Mucosa of stomach (tissue), 1 donor: ENCODE measurements around the gene FBXO24.

Experiments used
- H3K27me3 ChIP-seq: one replicate; pipeline ENCODE4 v1.7.0; 2013; ENCODE audit warnings: mild to moderate bottlenecking, low read length; ENCODE audit not compliant: control insufficient read depth, insufficient read depth
- H3K36me3 ChIP-seq: one replicate; pipeline ENCODE4 v1.7.0; 2013; ENCODE audit warnings: low read length; ENCODE audit not compliant: control insufficient read depth, insufficient read depth
- H3K4me1 ChIP-seq: one replicate; pipeline ENCODE4 v1.7.0; 2013; ENCODE audit warnings: mild to moderate bottlenecking, low read length; ENCODE audit not compliant: control insufficient read depth, insufficient read depth
- H3K4me3 ChIP-seq: one replicate; pipeline ENCODE4 v1.7.0; 2013; ENCODE audit warnings: low read length
- H3K9ac ChIP-seq: one replicate; pipeline ENCODE4 v1.7.0; 2013; ENCODE audit warnings: mild to moderate bottlenecking, low read length, moderate library complexity
- H3K9me3 ChIP-seq: one replicate; pipeline ENCODE4 v1.7.0; 2013; ENCODE audit warnings: mild to moderate bottlenecking, low read length, moderate library complexity; ENCODE audit not compliant: control insufficient read depth
- donor health status: Pancreatic carcinoma.

FBXO24 gene

DNA sequence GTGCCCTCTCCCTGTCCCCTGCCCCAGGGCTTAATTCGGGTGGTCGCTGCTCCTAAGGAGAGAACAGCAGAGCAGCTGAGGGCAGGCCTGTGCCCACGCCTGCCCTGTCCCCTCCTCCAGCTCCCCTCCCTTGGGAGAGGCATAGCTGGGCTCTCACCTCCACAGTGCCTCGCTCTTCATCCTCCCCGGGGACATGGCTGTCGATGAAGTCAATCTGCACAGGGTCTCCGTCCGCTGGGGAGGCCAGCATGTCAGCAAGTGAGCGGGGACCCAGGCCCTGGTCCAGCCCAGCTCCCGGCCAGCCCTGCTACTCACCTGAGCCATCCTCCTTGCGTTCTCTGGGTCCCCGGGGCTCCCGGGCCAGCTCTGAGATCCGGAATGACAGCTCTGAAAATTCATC is 8.6 kb upstream of the FBXO24 start:
- Histone ChIP-seq H3K9ac (no peak overlapping the region), H3K36me3 (peaks cover 37% of the 10 kb centered on the region), H3K4me3 (no peak overlapping the region), H3K4me1 (peaks cover 8% of the 10 kb centered on the region), H3K27me3 (no peaks in the 10 kb centered on the region), H3K9me3 (no peaks in the 10 kb centered on the region)

DNA sequence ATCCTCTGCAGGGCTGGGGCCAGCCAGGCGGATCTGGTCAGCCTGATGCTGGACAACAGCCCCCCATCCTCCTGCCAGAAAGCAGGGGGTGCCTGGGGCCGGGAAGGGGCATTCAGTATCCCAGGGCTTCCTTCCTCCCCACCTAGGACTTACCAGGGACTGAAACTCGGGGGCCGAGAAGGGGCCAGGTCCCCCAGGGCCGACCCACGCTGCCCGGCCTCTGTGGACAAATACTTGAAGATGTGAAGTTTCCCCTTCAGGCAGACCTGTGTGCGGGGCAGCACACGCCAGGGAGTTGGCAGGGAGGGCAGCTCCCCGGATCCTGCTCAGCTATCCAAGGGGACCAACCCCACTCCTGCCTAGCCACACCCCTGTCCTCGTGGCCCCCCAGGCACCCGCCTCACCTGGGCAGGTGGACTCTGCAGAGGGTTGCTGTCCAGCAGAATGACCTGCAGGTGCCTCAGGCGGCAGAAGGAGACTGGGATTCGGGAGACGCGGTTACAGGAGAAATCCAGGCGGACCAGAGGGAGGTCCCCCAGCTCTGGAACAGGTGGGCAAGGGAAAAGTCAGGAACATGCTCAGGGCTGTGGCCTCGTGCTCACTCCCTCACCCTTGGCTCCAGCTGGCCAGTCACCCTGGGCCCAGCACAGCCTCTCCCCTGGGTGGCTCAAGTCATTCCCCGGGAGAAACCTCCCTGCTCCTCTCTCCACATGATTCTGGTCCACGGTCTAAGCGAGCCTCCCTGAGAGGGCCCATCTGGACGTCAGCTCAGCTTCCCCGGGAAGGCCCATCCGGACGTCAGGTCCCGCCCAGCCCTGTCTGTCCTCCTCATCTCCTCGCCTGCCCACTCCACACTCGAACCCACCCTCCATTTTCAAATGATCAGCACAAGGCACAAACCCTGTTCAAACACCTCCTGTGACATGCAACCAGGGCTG is 7.6 kb upstream of the FBXO24 start:
- H3K27me3 ChIP-seq = no peaks in the 10 kb centered on the region
- H3K9me3 ChIP-seq = no peaks in the 10 kb centered on the region
- peaks cover 37% of the 10 kb centered on the region for H3K36me3 ChIP-seq
- no peak overlapping the region for H3K9ac ChIP-seq
- peaks cover 18% of the 10 kb centered on the region for H3K4me1 ChIP-seq
- H3K4me3 ChIP-seq = no peak overlapping the region

- no peaks in the 10 kb centered on the region for H3K27me3 ChIP-seq
- H3K4me1 ChIP-seq = peaks cover 36% of the 10 kb centered on the region
- H3K9me3 ChIP-seq = no peaks in the 10 kb centered on the region
- H3K9ac ChIP-seq = no peak overlapping the region
- H3K36me3 ChIP-seq = peaks cover 37% of the 10 kb centered on the region
- no peak overlapping the region for H3K4me3 ChIP-seq
Measured at GRCh38 chr7:100580466-100581283, 5.5 kb upstream of the FBXO24 start.

- Histone ChIP-seq H3K9ac (peak overlapping the region; percentile 49), H3K36me3 (peaks cover 37% of the 10 kb centered on the region), H3K27me3 (no peaks in the 10 kb centered on the region), H3K9me3 (no peaks in the 10 kb centered on the region), H3K4me1 (peaks cover 38% of the 10 kb centered on the region), H3K4me3 (no peak overlapping the region)
Measured at GRCh38 chr7:100582041-100582579, 4.0 kb upstream of the FBXO24 start.

- peaks cover 36% of the 10 kb centered on the region for H3K36me3 ChIP-seq
- H3K27me3 ChIP-seq = no peaks in the 10 kb centered on the region
- H3K4me1 ChIP-seq = peaks cover 39% of the 10 kb centered on the region
- H3K4me3 ChIP-seq = no peak overlapping the region
- no peaks in the 10 kb centered on the region for H3K9me3 ChIP-seq
- peak overlapping the region; percentile 49 for H3K9ac ChIP-seq
Measured at GRCh38 chr7:100582650-100583049, 3.5 kb upstream of the FBXO24 start.

GRCh38 chr7:100583132-100584053 is 2.7 kb upstream of the FBXO24 start:
- no peaks in the 10 kb centered on the region for H3K27me3 ChIP-seq
- peaks cover 29% of the 10 kb centered on the region for H3K36me3 ChIP-seq
- H3K4me3 ChIP-seq = no peak overlapping the region
- H3K9ac ChIP-seq = peak overlapping the region; percentile 49
- peaks cover 39% of the 10 kb centered on the region for H3K4me1 ChIP-seq
- H3K9me3 ChIP-seq = no peaks in the 10 kb centered on the region

DNA sequence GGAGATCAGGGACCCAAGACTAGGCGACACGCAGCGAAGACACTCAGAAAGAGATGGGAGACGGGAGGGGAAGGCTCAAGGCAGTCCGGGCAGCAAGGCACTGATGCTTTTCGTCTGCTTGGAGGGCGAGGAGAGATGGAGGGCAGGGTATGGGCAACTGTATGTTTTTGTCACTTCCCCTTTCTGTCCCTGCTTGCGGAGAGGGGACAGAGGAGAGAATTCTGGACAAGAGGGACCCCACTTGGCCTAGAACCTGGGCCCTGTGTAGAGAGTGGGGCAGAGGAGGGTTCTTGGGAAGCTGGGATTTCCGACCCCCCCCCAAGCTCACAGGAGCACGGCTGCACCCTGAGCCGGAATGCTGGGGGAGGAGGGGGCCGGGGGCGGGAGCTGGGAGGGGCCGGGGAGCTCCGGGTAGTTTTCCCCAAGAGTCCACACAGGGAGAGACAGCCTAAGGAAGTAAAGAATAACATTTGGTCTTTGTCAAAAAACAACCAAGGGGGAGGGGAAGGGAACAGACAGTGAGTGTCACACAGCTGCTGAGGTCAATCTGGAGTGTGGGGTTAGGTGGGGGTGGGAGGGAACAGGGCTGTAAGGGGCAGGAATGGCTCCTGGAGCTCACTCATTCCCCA is 2.0 kb upstream of the FBXO24 start:
- Histone ChIP-seq H3K36me3 (peaks cover 22% of the 10 kb centered on the region), H3K4me3 (peak overlapping the region; percentile 66)

GRCh38 chr7:100584683-100585510 is 1.2 kb upstream of the FBXO24 start:
- Histone ChIP-seq H3K9me3 (no peaks in the 10 kb centered on the region), H3K9ac (peak overlapping the region; percentile 84), H3K36me3 (peaks cover 20% of the 10 kb centered on the region), H3K4me3 (peak overlapping the region; percentile 66), H3K4me1 (peaks cover 39% of the 10 kb centered on the region), H3K27me3 (peaks cover 7% of the 10 kb centered on the region)

More for the DNA sequence above, 2.0 kb upstream of the FBXO24 start:
- Histone ChIP-seq H3K9me3 (no peaks in the 10 kb centered on the region), H3K9ac (peak overlapping the region; percentile 84), H3K27me3 (no peaks in the 10 kb centered on the region), H3K4me1 (peaks cover 39% of the 10 kb centered on the region)

DNA sequence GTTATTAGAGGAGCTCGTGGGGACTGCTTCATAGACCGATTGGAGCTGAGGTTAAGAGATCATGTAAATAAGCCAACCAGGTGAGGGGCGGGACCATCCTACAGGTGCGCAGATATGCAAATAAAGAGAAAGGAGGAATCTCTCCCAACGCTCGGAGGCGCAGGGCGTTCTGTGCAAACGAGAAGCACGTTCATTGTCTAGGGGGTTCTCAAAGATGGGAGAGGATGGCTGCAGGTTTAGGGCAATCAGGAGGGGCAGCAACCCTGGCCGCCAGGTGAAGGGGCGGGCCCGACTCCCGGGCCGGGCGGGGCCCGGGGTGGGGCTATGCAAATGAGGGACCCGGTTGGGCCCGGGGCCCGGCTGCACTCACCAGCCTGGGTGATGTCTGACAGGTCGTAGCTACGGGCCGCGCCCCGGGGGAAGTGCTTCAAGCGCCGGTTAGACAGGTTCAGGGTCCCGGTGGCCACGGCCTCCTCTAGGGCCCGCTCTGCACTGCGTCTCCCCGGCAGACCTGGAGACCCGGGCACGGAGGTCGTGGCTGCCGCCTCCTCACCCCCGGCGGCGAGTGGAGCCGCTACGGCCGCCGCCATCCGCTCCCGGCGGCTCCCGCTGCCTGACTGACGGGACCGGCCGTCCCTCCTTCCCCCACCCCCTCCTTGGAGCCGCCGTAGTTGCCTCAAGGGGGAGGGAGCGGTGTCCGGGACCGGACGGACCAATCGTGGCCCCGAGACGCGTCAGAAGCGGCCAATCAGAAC is 440 bp upstream of the FBXO24 start, which contains the start of gene LRCH4:
TSS of gene LRCH4 (minus strand) at position 619 of the 755 bp plus-strand sequence. CDS start at position 590, 29 bp downstream.
- Histone ChIP-seq H3K9ac (peak within 1 kb of the TSS; percentile 84), H3K4me1 (peaks cover 39% of the 10 kb centered on the region), H3K36me3 (peaks cover 12% of the 10 kb centered on the region), H3K4me3 (peak within 1 kb of the TSS; percentile 66), H3K27me3 (peaks cover 15% of the 10 kb centered on the region), H3K9me3 (no peaks in the 10 kb centered on the region)

DNA sequence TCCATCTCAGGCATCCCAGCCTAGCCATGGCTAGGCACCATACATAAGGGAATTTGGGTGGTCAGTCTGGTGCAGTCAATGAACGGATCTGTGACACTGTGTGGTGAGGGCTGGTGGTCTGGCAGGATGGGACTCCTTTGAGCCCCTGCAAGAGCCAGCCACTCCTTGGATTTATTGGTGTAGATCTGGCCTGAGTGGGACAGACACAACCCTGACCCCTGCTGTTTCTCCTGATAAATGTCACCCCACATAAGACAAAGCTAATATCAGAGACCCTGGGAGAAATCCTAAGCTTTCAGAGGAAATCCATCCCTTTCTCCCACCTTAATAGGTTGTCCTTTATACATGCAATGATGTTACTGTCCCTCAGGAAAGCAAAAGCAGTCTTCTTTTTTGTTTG is 2.3 kb downstream of the FBXO24 start:
- Histone ChIP-seq H3K36me3 (no peaks in the 10 kb centered on the region), H3K9ac (no peak overlapping the region), H3K4me1 (peaks cover 21% of the 10 kb centered on the region), H3K27me3 (peaks cover 16% of the 10 kb centered on the region), H3K4me3 (no peak overlapping the region), H3K9me3 (no peaks in the 10 kb centered on the region)
